Peyer's patch (tissue), 4 donors: ENCODE data around the gene TXNIP.

Source experiments
- CTCF ChIP-seq, 6 experiments: fragments of 450-650 bp in 4 of 6; fragments of 200-600 bp in 2 of 6; sonication (generic) in 1 of 6; IDR thresholded peaks; one replicate each; pipeline ENCODE4 v1.5.1; 2017 to 2019; ENCODE audit warnings: antibody characterized with exemption in 6 of 6, mild to moderate bottlenecking in 3 of 6, moderate library complexity in 1 of 6
- POLR2A ChIP-seq, 2 donors: fragments of 450-650 bp; IDR thresholded peaks; one replicate each; pipeline ENCODE4 v1.5.1; 2017; ENCODE audit warnings: antibody characterized with exemption in 2 of 2, mild to moderate bottlenecking in 2 of 2, moderate library complexity in 2 of 2

DNA sequence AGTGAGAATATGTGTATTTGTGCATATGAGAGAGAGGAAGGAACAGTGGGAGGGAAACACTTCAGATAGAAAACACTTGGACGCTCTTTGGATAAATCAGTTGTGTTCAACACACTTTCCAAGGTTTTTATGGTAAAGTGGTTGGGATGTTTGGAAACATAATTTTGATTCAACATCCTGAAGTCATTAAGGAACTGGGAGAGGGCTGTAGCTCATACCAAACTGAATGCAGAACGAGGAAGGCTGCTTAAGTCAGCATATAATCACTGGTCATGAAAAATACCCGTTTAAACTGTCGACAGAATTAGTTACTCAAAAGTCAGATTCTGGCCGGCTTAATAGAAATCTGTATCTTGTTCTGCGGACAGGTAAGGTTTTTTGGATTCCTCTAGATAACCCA, 53.5 kb downstream of the TXNIP start:
- TF ChIP-seq CTCF (IDR thresholded peaks at IDR 0.05) (no peak), POLR2A (IDR thresholded peaks at IDR 0.05) (no peak)
